Measurements from ENCODE around the gene GAS2L3.
"Not testable (repeated sequence)": the region's sequence is repeated elsewhere in the genome, so short reads cannot be mapped to it uniquely, and the experiment has no call there.

GAS2L3 gene

GRCh38 chr12:100576331-100577036 lies 3.0 kb downstream of the GAS2L3 start:
- DNase-seq, result no peak

- DNase-seq, result no peak
Observed at GRCh38 chr12:100578923-100579322, 5.4 kb downstream of the GAS2L3 start.

- DNase-seq, result no peak
Observed at GRCh38 chr12:100579844-100580243, 6.4 kb downstream of the GAS2L3 start.

GRCh38 chr12:100584256-100584655 lies 10.8 kb downstream of the GAS2L3 start:
- DNase-seq, result no peak

GRCh38 chr12:100591979-100592378 lies 18.5 kb downstream of the GAS2L3 start:
- DNase-seq, result no peak

GRCh38 chr12:100593490-100593889 lies 20.0 kb downstream of the GAS2L3 start:
- no peak for DNase-seq

- DNase-seq, result no peak
Observed at GRCh38 chr12:100601626-100602025, 28.1 kb downstream of the GAS2L3 start.

- DNase-seq, result not testable (repeated sequence)
Observed at GRCh38 chr12:100602997-100603396, 29.5 kb downstream of the GAS2L3 start.

GRCh38 chr12:100608776-100609175 lies 35.3 kb downstream of the GAS2L3 start:
- DNase-seq, result no peak

GRCh38 chr12:100610666-100611430 lies 37.4 kb downstream of the GAS2L3 start:
- no peak for DNase-seq

GRCh38 chr12:100612606-100613005 lies 39.1 kb downstream of the GAS2L3 start:
- DNase-seq, result no peak

GRCh38 chr12:100624571-100624970 lies 51.1 kb downstream of the GAS2L3 start:
- no peak for DNase-seq

- no peak for DNase-seq
Observed at GRCh38 chr12:100632445-100632892, 59.0 kb downstream of the GAS2L3 start.

- not testable (repeated sequence) for DNase-seq
Observed at GRCh38 chr12:100633082-100633785, 59.8 kb downstream of the GAS2L3 start.

- no peak for DNase-seq
Observed at GRCh38 chr12:100643246-100643645, 69.8 kb downstream of the GAS2L3 start.

GRCh38 chr12:100646896-100647295 lies 73.4 kb downstream of the GAS2L3 start:
- no peak for DNase-seq

- DNase-seq, result no peak
Observed at GRCh38 chr12:100651108-100651507, 77.6 kb downstream of the GAS2L3 start.

- no peak for DNase-seq
Observed at GRCh38 chr12:100651694-100652093, 78.2 kb downstream of the GAS2L3 start.

GRCh38 chr12:100652488-100652887 lies 79.0 kb downstream of the GAS2L3 start:
- no peak for DNase-seq

- DNase-seq, result no peak
Observed at GRCh38 chr12:100656141-100656540, 82.7 kb downstream of the GAS2L3 start.

GRCh38 chr12:100656856-100657255 lies 83.4 kb downstream of the GAS2L3 start:
- DNase-seq, result no peak

GRCh38 chr12:100661300-100661951 lies 87.9 kb downstream of the GAS2L3 start:
- no peak for DNase-seq

GRCh38 chr12:100666588-100666987 lies 93.1 kb downstream of the GAS2L3 start:
- no peak for DNase-seq

Measured in stimulated activated CD4-positive, alpha-beta T cell treated with anti-CD3 and anti-CD28 coated beads, Interleukin-2, amount 100 ng/mL, for 24 hours (primary cell).